ELF-1 (cell line): ENCODE results near the gene ASF1B.
"Not testable (repeated sequence)": the region's sequence is repeated elsewhere in the genome, so short reads cannot be mapped to it uniquely, and the experiment has no call there.

Experiments used
- DNase-seq: peaks from one replicate; pipeline ENCODE4 v3.0.0-alpha.2; 2016; ENCODE audit warnings: low read depth, low spot score

Gene ASF1B

GRCh38 chr19:14160017-14160703, 23.8 kb upstream of the ASF1B start:
- DNase-seq = no peak

- DNase-seq = no peak
Measured at GRCh38 chr19:14159059-14159458, 22.7 kb upstream of the ASF1B start.

GRCh38 chr19:14158276-14159023, 22.1 kb upstream of the ASF1B start:
- DNase-seq = no peak

GRCh38 chr19:14156971-14157717, 20.8 kb upstream of the ASF1B start:
- DNase-seq = no peak

- DNase-seq = no peak
Measured at GRCh38 chr19:14156122-14156521, 19.7 kb upstream of the ASF1B start.

- DNase-seq = no peak
Measured at GRCh38 chr19:14155371-14155770, 19.0 kb upstream of the ASF1B start.

- DNase-seq = no peak
Measured at GRCh38 chr19:14152713-14153112, 16.3 kb upstream of the ASF1B start.

- DNase-seq = no peak
Measured at GRCh38 chr19:14150770-14151661, 14.6 kb upstream of the ASF1B start.

- DNase-seq = peak; percentile 57
Measured at GRCh38 chr19:14150041-14150769, 13.8 kb upstream of the ASF1B start.

GRCh38 chr19:14149509-14149994, 13.2 kb upstream of the ASF1B start:
- no peak for DNase-seq

- no peak for DNase-seq
Measured at GRCh38 chr19:14148751-14149410, 12.5 kb upstream of the ASF1B start.

- peak; percentile 79 for DNase-seq
Measured at GRCh38 chr19:14147797-14148605, 11.6 kb upstream of the ASF1B start.

GRCh38 chr19:14146789-14147216, 10.4 kb upstream of the ASF1B start:
- no peak for DNase-seq

- DNase-seq = not testable (repeated sequence)
Measured at GRCh38 chr19:14146169-14146568, 9.8 kb upstream of the ASF1B start.

GRCh38 chr19:14145381-14145780, 9.0 kb upstream of the ASF1B start:
- DNase-seq = no peak

- DNase-seq = no peak
Measured at GRCh38 chr19:14142262-14143190, 6.1 kb upstream of the ASF1B start.

- no peak for DNase-seq
Measured at GRCh38 chr19:14141041-14141440, 4.7 kb upstream of the ASF1B start.

GRCh38 chr19:14139944-14140343, 3.6 kb upstream of the ASF1B start:
- DNase-seq = peak; percentile 87
